ENCODE measurements around the gene TRIO.

TRIO gene

DNA sequence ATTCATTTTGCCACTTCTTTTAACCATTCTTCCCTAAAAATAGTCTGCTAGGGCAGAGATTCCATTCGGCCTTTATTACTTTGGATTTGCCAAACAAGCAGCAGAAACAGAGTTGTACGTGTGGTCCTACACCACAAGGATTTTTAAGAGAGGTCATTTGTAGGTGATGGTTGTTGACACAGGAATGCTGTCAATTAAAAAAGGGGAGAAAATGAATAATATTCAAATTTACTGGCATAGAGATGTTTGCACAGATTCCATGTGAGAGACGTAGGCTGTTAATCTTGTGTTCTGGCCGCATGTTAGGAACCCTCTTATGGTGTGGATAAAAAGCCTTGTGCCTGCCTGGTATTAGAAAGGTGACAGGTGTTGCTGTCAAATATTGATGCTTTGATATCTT is 34.9 kb downstream of the TRIO start:
- peak; percentile 8; the same call in 2 of the 3 replicates for ATAC-seq
- TF ChIP-seq, protein P1, sequence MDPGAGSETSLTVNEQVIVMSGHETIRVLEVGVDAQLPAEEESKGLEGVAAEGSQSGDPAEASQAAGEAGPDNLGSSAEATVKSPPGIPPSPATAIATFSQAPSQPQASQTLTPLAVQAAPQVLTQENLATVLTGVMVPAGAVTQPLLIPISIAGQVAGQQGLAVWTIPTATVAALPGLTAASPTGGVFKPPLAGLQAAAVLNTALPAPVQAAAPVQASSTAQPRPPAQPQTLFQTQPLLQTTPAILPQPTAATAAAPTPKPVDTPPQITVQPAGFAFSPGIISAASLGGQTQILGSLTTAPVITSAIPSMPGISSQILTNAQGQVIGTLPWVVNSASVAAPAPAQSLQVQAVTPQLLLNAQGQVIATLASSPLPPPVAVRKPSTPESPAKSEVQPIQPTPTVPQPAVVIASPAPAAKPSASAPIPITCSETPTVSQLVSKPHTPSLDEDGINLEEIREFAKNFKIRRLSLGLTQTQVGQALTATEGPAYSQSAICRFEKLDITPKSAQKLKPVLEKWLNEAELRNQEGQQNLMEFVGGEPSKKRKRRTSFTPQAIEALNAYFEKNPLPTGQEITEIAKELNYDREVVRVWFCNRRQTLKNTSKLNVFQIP (CRISPR knock-in tag; IDR thresholded peaks at IDR 0.05; ENCODE audit: borderline replicate concordance, low read depth): no peak
- TF ChIP-seq, protein P2, sequence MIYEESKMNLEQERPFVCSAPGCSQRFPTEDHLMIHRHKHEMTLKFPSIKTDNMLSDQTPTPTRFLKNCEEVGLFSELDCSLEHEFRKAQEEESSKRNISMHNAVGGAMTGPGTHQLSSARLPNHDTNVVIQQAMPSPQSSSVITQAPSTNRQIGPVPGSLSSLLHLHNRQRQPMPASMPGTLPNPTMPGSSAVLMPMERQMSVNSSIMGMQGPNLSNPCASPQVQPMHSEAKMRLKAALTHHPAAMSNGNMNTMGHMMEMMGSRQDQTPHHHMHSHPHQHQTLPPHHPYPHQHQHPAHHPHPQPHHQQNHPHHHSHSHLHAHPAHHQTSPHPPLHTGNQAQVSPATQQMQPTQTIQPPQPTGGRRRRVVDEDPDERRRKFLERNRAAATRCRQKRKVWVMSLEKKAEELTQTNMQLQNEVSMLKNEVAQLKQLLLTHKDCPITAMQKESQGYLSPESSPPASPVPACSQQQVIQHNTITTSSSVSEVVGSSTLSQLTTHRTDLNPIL (CRISPR knock-in tag; IDR thresholded peaks at IDR 0.05; ENCODE audit: low read depth): no peak
- TF ChIP-seq GLIS3 (CRISPR knock-in tag; IDR thresholded peaks at IDR 0.05): no peak
- TF ChIP-seq TOX (CRISPR knock-in tag; IDR thresholded peaks at IDR 0.05; ENCODE audit: borderline replicate concordance): no peak
- no peak for TF ChIP-seq ZNF70 (CRISPR knock-in tag; IDR thresholded peaks at IDR 0.05)
- TF ChIP-seq PPARA (CRISPR knock-in tag; IDR thresholded peaks at IDR 0.05; ENCODE audit: borderline replicate concordance): no peak
- TF ChIP-seq, protein P3, sequence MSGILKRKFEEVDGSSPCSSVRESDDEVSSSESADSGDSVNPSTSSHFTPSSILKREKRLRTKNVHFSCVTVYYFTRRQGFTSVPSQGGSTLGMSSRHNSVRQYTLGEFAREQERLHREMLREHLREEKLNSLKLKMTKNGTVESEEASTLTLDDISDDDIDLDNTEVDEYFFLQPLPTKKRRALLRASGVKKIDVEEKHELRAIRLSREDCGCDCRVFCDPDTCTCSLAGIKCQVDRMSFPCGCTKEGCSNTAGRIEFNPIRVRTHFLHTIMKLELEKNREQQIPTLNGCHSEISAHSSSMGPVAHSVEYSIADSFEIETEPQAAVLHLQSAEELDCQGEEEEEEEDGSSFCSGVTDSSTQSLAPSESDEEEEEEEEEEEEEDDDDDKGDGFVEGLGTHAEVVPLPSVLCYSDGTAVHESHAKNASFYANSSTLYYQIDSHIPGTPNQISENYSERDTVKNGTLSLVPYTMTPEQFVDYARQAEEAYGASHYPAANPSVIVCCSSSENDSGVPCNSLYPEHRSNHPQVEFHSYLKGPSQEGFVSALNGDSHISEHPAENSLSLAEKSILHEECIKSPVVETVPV (CRISPR knock-in tag; IDR thresholded peaks at IDR 0.05): no peak
- TF ChIP-seq SNAI2 (CRISPR knock-in tag; IDR thresholded peaks at IDR 0.05): no peak
- TF ChIP-seq ZFP30 (CRISPR knock-in tag; IDR thresholded peaks at IDR 0.05): no peak
- no peak for TF ChIP-seq ARNTL (CRISPR knock-in tag; IDR thresholded peaks at IDR 0.05; ENCODE audit: borderline replicate concordance, low read depth)
- TF ChIP-seq ZNF8 (CRISPR knock-in tag; IDR thresholded peaks at IDR 0.05): no peak
- TF ChIP-seq ZNF565 (CRISPR knock-in tag; conservative IDR thresholded peaks at IDR 0.05; ENCODE audit: low read depth): no peak
- no peak for TF ChIP-seq RARB (CRISPR knock-in tag; IDR thresholded peaks at IDR 0.05)
- TF ChIP-seq ISL1 (CRISPR knock-in tag; IDR thresholded peaks at IDR 0.05): no peak
- TF ChIP-seq ZC3H10 (CRISPR knock-in tag; IDR thresholded peaks at IDR 0.05): no peak
- no peak for TF ChIP-seq ESRRG (CRISPR knock-in tag; IDR thresholded peaks at IDR 0.05)
- no peak for TF ChIP-seq BACH2 (CRISPR knock-in tag; IDR thresholded peaks at IDR 0.05; ENCODE audit: borderline replicate concordance)
- no peak for TF ChIP-seq TCF4 (CRISPR knock-in tag; IDR thresholded peaks at IDR 0.05; ENCODE audit: borderline replicate concordance)

DNA sequence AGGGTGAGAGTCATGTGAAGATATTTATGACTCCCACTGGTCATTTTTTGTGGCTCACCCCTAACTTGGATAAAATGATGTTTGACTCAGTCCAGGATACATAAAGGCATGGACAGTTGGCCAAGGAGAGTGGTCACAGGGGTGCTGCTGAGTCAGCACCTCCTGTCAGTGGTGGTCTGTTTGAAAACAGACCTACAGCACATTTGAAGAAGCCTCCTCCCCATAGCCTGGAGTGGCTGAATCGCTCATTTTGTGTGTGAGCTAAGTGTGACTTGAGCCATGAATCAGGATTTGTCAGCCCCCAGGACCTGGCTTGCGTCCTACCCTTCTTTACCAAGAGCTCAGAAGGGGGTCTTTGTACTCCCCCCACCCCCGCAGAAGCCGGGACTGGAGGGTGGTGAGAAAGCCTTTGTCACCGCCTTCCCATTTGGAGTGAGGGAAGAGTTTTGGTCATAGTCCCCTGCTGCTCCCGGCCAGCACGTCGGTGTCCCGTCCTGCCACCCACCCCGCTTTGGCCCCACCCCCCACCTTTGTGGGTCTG is 35.6 kb downstream of the TRIO start:
- TF ChIP-seq ZNF8 (CRISPR knock-in tag; IDR thresholded peaks at IDR 0.05): no peak
- peak; percentile 57 for ATAC-seq

DNA sequence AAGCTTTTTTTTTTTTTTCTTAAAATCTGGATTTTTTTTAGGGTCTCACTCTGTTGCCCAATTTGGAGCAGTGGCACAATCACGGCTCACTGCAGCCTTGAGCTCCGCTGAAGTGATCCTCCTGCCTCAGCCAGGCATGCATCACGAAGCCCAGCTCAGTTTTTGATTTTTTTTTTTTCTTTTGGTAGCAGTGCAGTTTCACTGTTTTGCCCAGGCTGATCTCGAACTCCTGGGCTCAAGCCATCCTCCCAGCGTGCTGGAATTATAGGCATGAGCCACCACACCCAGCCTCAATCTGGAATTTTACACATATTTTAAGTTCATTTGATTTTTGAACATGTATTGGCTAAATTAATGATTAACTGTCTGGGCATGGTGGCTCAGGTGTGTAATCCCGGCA is 36.3 kb downstream of the TRIO start:
- TF ChIP-seq ZNF70 (CRISPR knock-in tag; IDR thresholded peaks at IDR 0.05) (no peak), SNAI2 (CRISPR knock-in tag; IDR thresholded peaks at IDR 0.05) (no peak), ZNF8 (CRISPR knock-in tag; IDR thresholded peaks at IDR 0.05) (no peak), GLIS3 (CRISPR knock-in tag; IDR thresholded peaks at IDR 0.05) (no peak), ISL1 (CRISPR knock-in tag; IDR thresholded peaks at IDR 0.05) (no peak), PPARA (CRISPR knock-in tag; IDR thresholded peaks at IDR 0.05; ENCODE audit: borderline replicate concordance) (no peak), ZC3H10 (CRISPR knock-in tag; IDR thresholded peaks at IDR 0.05) (no peak), CSDC2 (CRISPR knock-in tag; IDR thresholded peaks at IDR 0.05) (no peak), ESRRG (CRISPR knock-in tag; IDR thresholded peaks at IDR 0.05) (no peak), ARNTL (CRISPR knock-in tag; IDR thresholded peaks at IDR 0.05; ENCODE audit: borderline replicate concordance, low read depth) (no peak), ZFP30 (CRISPR knock-in tag; IDR thresholded peaks at IDR 0.05) (no peak), RARB (CRISPR knock-in tag; IDR thresholded peaks at IDR 0.05) (no peak), TOX (CRISPR knock-in tag; IDR thresholded peaks at IDR 0.05; ENCODE audit: borderline replicate concordance) (no peak), OSR1 (CRISPR knock-in tag; IDR thresholded peaks at IDR 0.05) (no peak)
- TF ChIP-seq, protein P4, sequence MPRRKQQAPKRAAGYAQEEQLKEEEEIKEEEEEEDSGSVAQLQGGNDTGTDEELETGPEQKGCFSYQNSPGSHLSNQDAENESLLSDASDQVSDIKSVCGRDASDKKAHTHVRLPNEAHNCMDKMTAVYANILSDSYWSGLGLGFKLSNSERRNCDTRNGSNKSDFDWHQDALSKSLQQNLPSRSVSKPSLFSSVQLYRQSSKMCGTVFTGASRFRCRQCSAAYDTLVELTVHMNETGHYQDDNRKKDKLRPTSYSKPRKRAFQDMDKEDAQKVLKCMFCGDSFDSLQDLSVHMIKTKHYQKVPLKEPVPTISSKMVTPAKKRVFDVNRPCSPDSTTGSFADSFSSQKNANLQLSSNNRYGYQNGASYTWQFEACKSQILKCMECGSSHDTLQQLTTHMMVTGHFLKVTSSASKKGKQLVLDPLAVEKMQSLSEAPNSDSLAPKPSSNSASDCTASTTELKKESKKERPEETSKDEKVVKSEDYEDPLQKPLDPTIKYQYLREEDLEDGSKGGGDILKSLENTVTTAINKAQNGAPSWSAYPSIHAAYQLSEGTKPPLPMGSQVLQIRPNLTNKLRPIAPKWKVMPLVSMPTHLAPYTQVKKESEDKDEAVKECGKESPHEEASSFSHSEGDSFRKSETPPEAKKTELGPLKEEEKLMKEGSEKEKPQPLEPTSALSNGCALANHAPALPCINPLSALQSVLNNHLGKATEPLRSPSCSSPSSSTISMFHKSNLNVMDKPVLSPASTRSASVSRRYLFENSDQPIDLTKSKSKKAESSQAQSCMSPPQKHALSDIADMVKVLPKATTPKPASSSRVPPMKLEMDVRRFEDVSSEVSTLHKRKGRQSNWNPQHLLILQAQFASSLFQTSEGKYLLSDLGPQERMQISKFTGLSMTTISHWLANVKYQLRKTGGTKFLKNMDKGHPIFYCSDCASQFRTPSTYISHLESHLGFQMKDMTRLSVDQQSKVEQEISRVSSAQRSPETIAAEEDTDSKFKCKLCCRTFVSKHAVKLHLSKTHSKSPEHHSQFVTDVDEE (CRISPR knock-in tag; IDR thresholded peaks at IDR 0.05): no peak
- TF ChIP-seq, protein P1 (CRISPR knock-in tag; IDR thresholded peaks at IDR 0.05; ENCODE audit: borderline replicate concordance, low read depth): no peak
- TF ChIP-seq, protein P3 (CRISPR knock-in tag; IDR thresholded peaks at IDR 0.05): no peak
- ATAC-seq: no peak
